ENCODE data around the gene CADM1. TPM values are rescaled to one million over a fixed set of nuclear protein-coding genes. Genes with fewer than 3 reads are reported as not detected.
A peak's percentile ranks its signal among the peaks of the same experiment; 100 is the strongest.

CADM1 gene
- total RNA-seq, 1 experiment from 2014 or later = 12.9 TPM

DNA sequence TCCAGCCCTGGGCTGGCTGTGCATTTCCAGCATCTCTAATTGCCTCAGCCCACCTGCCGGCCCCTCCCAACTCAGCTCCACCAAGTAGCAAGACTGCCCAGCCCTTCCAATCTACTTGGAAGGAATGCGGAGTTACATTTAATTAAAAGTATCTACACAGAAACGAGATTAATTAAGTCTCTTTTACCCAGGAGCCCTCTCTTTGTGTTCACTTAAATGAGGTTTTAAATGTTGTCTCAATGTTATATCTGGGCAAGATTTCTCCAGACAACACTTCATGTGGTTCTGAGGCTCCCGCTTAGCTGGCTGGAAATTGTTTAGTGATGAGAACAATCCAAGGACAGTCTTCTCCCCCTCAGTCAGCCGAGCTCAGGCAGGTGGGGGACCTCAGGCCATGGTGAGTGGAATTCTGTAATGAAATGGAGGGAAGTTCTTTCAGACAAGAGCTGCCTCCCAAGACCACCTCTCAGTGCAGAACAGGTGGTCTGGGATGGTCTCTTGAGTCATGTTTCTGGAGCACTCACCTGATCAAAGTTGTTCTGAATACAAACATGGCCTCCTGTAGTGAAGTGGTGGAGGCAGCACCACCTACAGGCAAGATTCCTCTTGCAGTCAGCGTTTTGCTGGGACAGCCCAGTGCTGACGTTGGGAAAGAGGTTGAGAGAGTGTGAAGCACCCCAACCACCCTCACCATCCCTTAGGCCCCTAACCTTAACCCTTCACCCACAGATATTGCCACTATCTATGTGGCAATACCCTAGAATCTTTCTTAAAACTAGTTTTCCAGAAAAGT lies 371.6 kb downstream of the CADM1 start:
- no TSS peak for BruUV-seq (replicated peaks)
- Histone ChIP-seq H3K36me3 (ENCODE audit: insufficient read depth, low read length, poor library complexity, severe bottlenecking) (no peaks in the 10 kb centered on the region), H3K27ac (ENCODE audit: low read depth, low read length, poor library complexity, severe bottlenecking) (no peak overlapping the region), H3K27me3 (replicated peaks; ENCODE audit: insufficient read depth, low read depth, low read length, poor library complexity) (no peaks in the 10 kb centered on the region), H3K4me3 (ENCODE audit: low read depth, low read length, poor library complexity, severe bottlenecking) (no peak overlapping the region), H3K4me1 (ENCODE audit: insufficient read depth, low read length, poor library complexity, severe bottlenecking) (no peaks in the 10 kb centered on the region), H3K9me3 (ENCODE audit: low read depth, low read length, poor library complexity, severe bottlenecking) (no peaks in the 10 kb centered on the region)
- ChIA-PET CTCF (no interaction called here), POLR2A (ENCODE audit: low non-redundant PET) (no interaction called here)
- DNase-seq (ENCODE audit: low spot score) = peak; percentile 4
- no peak for TF ChIP-seq EZH2 (IDR thresholded peaks at IDR 0.05; ENCODE audit: borderline replicate concordance, low read depth, low read length, poor library complexity, severe bottlenecking)
- TF ChIP-seq, protein P1, sequence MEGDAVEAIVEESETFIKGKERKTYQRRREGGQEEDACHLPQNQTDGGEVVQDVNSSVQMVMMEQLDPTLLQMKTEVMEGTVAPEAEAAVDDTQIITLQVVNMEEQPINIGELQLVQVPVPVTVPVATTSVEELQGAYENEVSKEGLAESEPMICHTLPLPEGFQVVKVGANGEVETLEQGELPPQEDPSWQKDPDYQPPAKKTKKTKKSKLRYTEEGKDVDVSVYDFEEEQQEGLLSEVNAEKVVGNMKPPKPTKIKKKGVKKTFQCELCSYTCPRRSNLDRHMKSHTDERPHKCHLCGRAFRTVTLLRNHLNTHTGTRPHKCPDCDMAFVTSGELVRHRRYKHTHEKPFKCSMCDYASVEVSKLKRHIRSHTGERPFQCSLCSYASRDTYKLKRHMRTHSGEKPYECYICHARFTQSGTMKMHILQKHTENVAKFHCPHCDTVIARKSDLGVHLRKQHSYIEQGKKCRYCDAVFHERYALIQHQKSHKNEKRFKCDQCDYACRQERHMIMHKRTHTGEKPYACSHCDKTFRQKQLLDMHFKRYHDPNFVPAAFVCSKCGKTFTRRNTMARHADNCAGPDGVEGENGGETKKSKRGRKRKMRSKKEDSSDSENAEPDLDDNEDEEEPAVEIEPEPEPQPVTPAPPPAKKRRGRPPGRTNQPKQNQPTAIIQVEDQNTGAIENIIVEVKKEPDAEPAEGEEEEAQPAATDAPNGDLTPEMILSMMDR (conservative IDR thresholded peaks at IDR 0.05; ENCODE audit: low read depth, low read length) = peak; percentile 58
- intact Hi-C loops (cut with micrococcal nuclease; ENCODE audit: unreplicated experiment) = no loop called here

DNA sequence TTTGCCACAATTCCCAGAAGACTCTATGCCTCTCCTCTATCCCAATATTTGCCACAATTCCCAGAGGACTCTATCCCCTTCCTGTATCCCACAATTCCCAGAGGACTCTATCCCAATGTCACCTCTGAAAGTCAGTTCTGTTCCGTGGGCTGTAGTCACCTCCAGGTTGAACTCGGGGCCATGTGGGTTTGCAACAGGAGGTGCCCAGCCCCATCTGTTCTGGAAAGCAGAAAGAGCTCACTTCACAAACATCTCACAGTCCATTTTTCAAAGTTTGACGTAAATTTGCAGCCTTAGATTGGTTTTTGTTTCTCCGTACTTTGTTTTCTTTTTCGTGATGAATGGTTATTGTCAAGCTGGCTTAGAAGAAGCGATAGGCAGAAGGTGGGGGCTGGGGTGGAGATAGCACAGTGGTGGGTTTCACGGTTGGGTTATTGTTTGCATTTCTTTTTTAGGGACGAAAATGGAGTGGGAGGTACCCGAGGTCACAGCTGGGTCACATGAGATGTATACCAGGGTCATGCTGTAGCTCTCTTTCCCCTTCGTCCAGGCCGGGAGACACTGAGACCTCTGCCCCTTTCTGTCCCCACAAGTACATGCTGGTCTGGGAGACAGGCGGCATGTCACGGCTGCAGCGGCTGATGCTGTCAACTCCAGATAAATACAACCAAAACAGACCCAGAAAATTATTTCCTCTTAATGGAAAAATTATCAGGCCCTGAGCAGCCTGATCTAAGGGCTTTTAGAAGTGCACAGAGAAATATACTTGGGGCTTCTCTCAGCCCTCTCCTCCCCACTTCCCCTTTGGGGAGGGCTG lies 374.5 kb downstream of the CADM1 start:
- Histone ChIP-seq H3K9me3 (ENCODE audit: low read depth, low read length, poor library complexity, severe bottlenecking) (no peaks in the 10 kb centered on the region), H3K4me3 (ENCODE audit: low read depth, low read length, poor library complexity, severe bottlenecking) (no peak overlapping the region), H3K36me3 (ENCODE audit: insufficient read depth, low read length, poor library complexity, severe bottlenecking) (no peaks in the 10 kb centered on the region), H3K27ac (ENCODE audit: low read depth, low read length, poor library complexity, severe bottlenecking) (no peak overlapping the region), H3K27me3 (replicated peaks; ENCODE audit: insufficient read depth, low read depth, low read length, poor library complexity) (no peaks in the 10 kb centered on the region), H3K4me1 (ENCODE audit: insufficient read depth, low read length, poor library complexity, severe bottlenecking) (no peaks in the 10 kb centered on the region)
- POLR2A ChIA-PET (ENCODE audit: low non-redundant PET) = no interaction called here
- BruUV-seq (replicated peaks) = no TSS peak
- CTCF ChIA-PET = no interaction called here
- no peak for DNase-seq (ENCODE audit: low spot score)
- intact Hi-C loops (cut with micrococcal nuclease; ENCODE audit: unreplicated experiment) = no loop called here
- TF ChIP-seq EZH2 (IDR thresholded peaks at IDR 0.05; ENCODE audit: borderline replicate concordance, low read depth, low read length, poor library complexity, severe bottlenecking) = no peak
- TF ChIP-seq, protein P1 (conservative IDR thresholded peaks at IDR 0.05; ENCODE audit: low read depth, low read length) = no peak

DNA sequence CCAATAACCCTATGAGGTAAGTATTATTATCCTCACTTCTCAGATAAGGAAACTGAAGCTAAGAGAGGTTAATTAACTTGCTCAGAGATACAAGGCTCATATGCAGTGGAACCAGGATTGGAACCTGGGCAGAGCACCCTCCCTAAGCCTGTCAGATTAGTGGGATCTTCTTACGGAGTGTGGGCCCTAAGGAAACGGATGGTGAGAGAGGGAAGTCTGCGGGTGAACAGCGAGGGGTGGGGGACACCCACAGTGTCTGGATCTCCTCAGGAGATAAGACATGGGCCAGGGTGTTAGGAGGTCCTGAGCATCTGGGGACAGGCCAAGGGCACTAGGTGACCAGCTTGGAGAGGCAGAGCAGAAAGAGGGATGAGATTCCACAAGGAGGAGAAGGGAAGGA lies 376.0 kb downstream of the CADM1 start:
- no peak for TF ChIP-seq EZH2 (IDR thresholded peaks at IDR 0.05; ENCODE audit: borderline replicate concordance, low read depth, low read length, poor library complexity, severe bottlenecking)
- TF ChIP-seq, protein P1 (conservative IDR thresholded peaks at IDR 0.05; ENCODE audit: low read depth, low read length) = no peak
- ChIA-PET CTCF (no interaction called here), POLR2A (ENCODE audit: low non-redundant PET) (no interaction called here)
- no TSS peak for BruUV-seq (replicated peaks)
- intact Hi-C loops (cut with micrococcal nuclease; ENCODE audit: unreplicated experiment) = no loop called here
- no peak for DNase-seq (ENCODE audit: low spot score)
- H3K27me3 ChIP-seq (replicated peaks; ENCODE audit: insufficient read depth, low read depth, low read length, poor library complexity) = no peaks in the 10 kb centered on the region
- H3K4me1 ChIP-seq (ENCODE audit: insufficient read depth, low read length, poor library complexity, severe bottlenecking) = no peaks in the 10 kb centered on the region
- H3K27ac ChIP-seq (ENCODE audit: low read depth, low read length, poor library complexity, severe bottlenecking) = no peak overlapping the region
- no peak overlapping the region for H3K4me3 ChIP-seq (ENCODE audit: low read depth, low read length, poor library complexity, severe bottlenecking)
- H3K9me3 ChIP-seq (ENCODE audit: low read depth, low read length, poor library complexity, severe bottlenecking) = no peaks in the 10 kb centered on the region
- no peaks in the 10 kb centered on the region for H3K36me3 ChIP-seq (ENCODE audit: insufficient read depth, low read length, poor library complexity, severe bottlenecking)
